ENCODE results near the gene SLC16A3.

Gene SLC16A3

GRCh38 chr17:82267575-82268379 is 38.9 kb downstream of the SLC16A3 start:
- Histone ChIP-seq H3K36me3 (replicated peaks; ENCODE audit: insufficient read depth, low read length) (peaks cover 17% of the 10 kb centered on the region), H3K4me3 (ENCODE audit: low read length) (no peak overlapping the region), H3F3A (ENCODE audit: insufficient read depth, low read length) (no peaks in the 10 kb centered on the region), H3K9ac (ENCODE audit: low read length) (no peak overlapping the region), H2AFZ (ENCODE audit: low read length) (no peak overlapping the region), H3K4me2 (ENCODE audit: low read depth, low read length) (no peak overlapping the region), H3K4me1 (ENCODE audit: low read length) (peaks cover 7% of the 10 kb centered on the region), H4K20me1 (ENCODE audit: insufficient read depth, low read length) (peaks cover 36% of the 10 kb centered on the region), H3K9me2 (replicated peaks; ENCODE audit: insufficient read depth, low read length) (no peaks in the 10 kb centered on the region), H3K27ac (ENCODE audit: low read length) (no peak overlapping the region), H3K79me2 (ENCODE audit: low read length) (peaks cover 96% of the 10 kb centered on the region), H3K9me3 (replicated peaks; ENCODE audit: insufficient read depth, low read length) (no peaks in the 10 kb centered on the region), H3K27me3 (replicated peaks; ENCODE audit: insufficient read depth, low read length) (no peaks in the 10 kb centered on the region)
- no peak for TF ChIP-seq EZH2phosphoT487 (IDR thresholded peaks at IDR 0.05; ENCODE audit: low read length)
- no peak for TF ChIP-seq EZH2 (optimal IDR thresholded peaks at IDR 0.05; ENCODE audit: low read depth, low read length)
- TF ChIP-seq CTCF (IDR thresholded peaks at IDR 0.05; ENCODE audit: low read length) = no peak
- no peak for DNase-seq

- no peak for TF ChIP-seq CTCF (IDR thresholded peaks at IDR 0.05; ENCODE audit: low read length)
- TF ChIP-seq EZH2 (optimal IDR thresholded peaks at IDR 0.05; ENCODE audit: low read depth, low read length) = no peak
- TF ChIP-seq EZH2phosphoT487 (IDR thresholded peaks at IDR 0.05; ENCODE audit: low read length) = no peak
- Histone ChIP-seq H3K27ac (ENCODE audit: low read length) (no peak overlapping the region), H3K9ac (ENCODE audit: low read length) (no peak overlapping the region), H3K36me3 (replicated peaks; ENCODE audit: insufficient read depth, low read length) (peaks cover 8% of the 10 kb centered on the region), H3K4me1 (ENCODE audit: low read length) (peaks cover 13% of the 10 kb centered on the region), H4K20me1 (ENCODE audit: insufficient read depth, low read length) (peaks cover 36% of the 10 kb centered on the region), H3K27me3 (replicated peaks; ENCODE audit: insufficient read depth, low read length) (no peaks in the 10 kb centered on the region), H3K9me3 (replicated peaks; ENCODE audit: insufficient read depth, low read length) (no peaks in the 10 kb centered on the region), H3K9me2 (replicated peaks; ENCODE audit: insufficient read depth, low read length) (no peaks in the 10 kb centered on the region), H3K4me2 (ENCODE audit: low read depth, low read length) (no peak overlapping the region), H3K79me2 (ENCODE audit: low read length) (peaks cover 89% of the 10 kb centered on the region), H2AFZ (ENCODE audit: low read length) (no peak overlapping the region), H3F3A (ENCODE audit: insufficient read depth, low read length) (no peaks in the 10 kb centered on the region), H3K4me3 (ENCODE audit: low read length) (no peak overlapping the region)
- DNase-seq = no peak
Observed at GRCh38 chr17:82269138-82269881, 40.5 kb downstream of the SLC16A3 start.

- Histone ChIP-seq H3K79me2 (ENCODE audit: low read length) (peaks cover 85% of the 10 kb centered on the region), H3K9ac (ENCODE audit: low read length) (no peak overlapping the region), H3K27me3 (replicated peaks; ENCODE audit: insufficient read depth, low read length) (no peaks in the 10 kb centered on the region), H3K9me3 (replicated peaks; ENCODE audit: insufficient read depth, low read length) (no peaks in the 10 kb centered on the region), H3K4me1 (ENCODE audit: low read length) (peaks cover 13% of the 10 kb centered on the region), H3K27ac (ENCODE audit: low read length) (no peak overlapping the region), H3K36me3 (replicated peaks; ENCODE audit: insufficient read depth, low read length) (peaks cover 8% of the 10 kb centered on the region), H3K9me2 (replicated peaks; ENCODE audit: insufficient read depth, low read length) (no peaks in the 10 kb centered on the region), H3K4me3 (ENCODE audit: low read length) (no peak overlapping the region), H3F3A (ENCODE audit: insufficient read depth, low read length) (no peaks in the 10 kb centered on the region), H3K4me2 (ENCODE audit: low read depth, low read length) (no peak overlapping the region), H4K20me1 (ENCODE audit: insufficient read depth, low read length) (peaks cover 36% of the 10 kb centered on the region), H2AFZ (ENCODE audit: low read length) (no peak overlapping the region)
- no peak for DNase-seq
- TF ChIP-seq EZH2phosphoT487 (IDR thresholded peaks at IDR 0.05; ENCODE audit: low read length) (no peak), CTCF (IDR thresholded peaks at IDR 0.05; ENCODE audit: low read length) (no peak), EZH2 (optimal IDR thresholded peaks at IDR 0.05; ENCODE audit: low read depth, low read length) (no peak)
Observed at GRCh38 chr17:82269882-82270500, 41.1 kb downstream of the SLC16A3 start.

Data from MM.1S (cell line).